HepG2 (cell line): ENCODE results near the gene KIAA0319L. TPM values are rescaled to one million over a fixed set of nuclear protein-coding genes. Genes with fewer than 3 reads are reported as not detected.
A peak's percentile ranks its signal among the peaks of the same experiment; 100 is the strongest.

ENCODE experiments used
- CAMTA2 ChIP-seq: sonication (generic); formaldehyde crosslinking; IDR thresholded peaks from 2 replicates; pipeline ENCODE4 v1.4.0; 2020; ENCODE audit warnings: mild to moderate bottlenecking, missing genetic modification reagents, borderline replicate concordance
- CBFB ChIP-seq: sonication (generic); formaldehyde crosslinking; IDR thresholded peaks from 2 replicates; pipeline ENCODE4 v1.4.0; 2020; ENCODE audit warnings: missing genetic modification reagents
- EP300 ChIP-seq, 3 experiments: sonication (generic) in 1 of 3; formaldehyde crosslinking in 1 of 3; IDR thresholded peaks; 2 replicates each; pipeline versions ENCODE4 v1.5.1 to v1.6.1; 2011 to 2020; ENCODE audit warnings: low read depth in 2 of 3, low read length in 2 of 3, borderline replicate concordance in 1 of 3, improper control_type of control experiment in 1 of 3, mild to moderate bottlenecking in 1 of 3, missing genetic modification reagents in 1 of 3, moderate library complexity in 1 of 3
- MEIS2 ChIP-seq: sonication (generic); formaldehyde crosslinking; IDR thresholded peaks from 2 replicates; pipeline ENCODE4 v1.9.0; 2021; ENCODE audit warnings: mild to moderate bottlenecking, missing genetic modification reagents
- MYC ChIP-seq: sonication (generic); formaldehyde crosslinking; IDR thresholded peaks from 2 replicates; pipeline ENCODE4 v1.9.0; 2021; ENCODE audit warnings: missing genetic modification reagents, borderline replicate concordance
- NBN ChIP-seq: fragments of 450-650 bp; conservative IDR thresholded peaks from 2 replicates; pipeline ENCODE4 v1.6.1; 2017
- PATZ1 ChIP-seq: sonication (generic); formaldehyde crosslinking; IDR thresholded peaks from 2 replicates; pipeline ENCODE4 v1.4.0; 2020; ENCODE audit warnings: missing genetic modification reagents
- SRSF9 ChIP-seq: fragments of 200-400 bp; formaldehyde crosslinking; IDR thresholded peaks from 2 replicates; pipeline ENCODE4 v1.6.1; 2018; ENCODE audit warnings: borderline replicate concordance, mild to moderate bottlenecking, low read depth, low read length; ENCODE audit not compliant: insufficient read depth, poor library complexity, severe bottlenecking
- ZMYM4 ChIP-seq: sonication (generic); formaldehyde crosslinking; IDR thresholded peaks from 2 replicates; pipeline ENCODE4 v1.8.1; 2023; ENCODE audit warnings: mild to moderate bottlenecking, missing genetic modification reagents
- ZNF142 ChIP-seq: sonication (generic); formaldehyde crosslinking; IDR thresholded peaks from 2 replicates; pipeline ENCODE4 v1.4.0; 2020; ENCODE audit warnings: missing genetic modification reagents
- ZNF234 ChIP-seq: sonication (generic); formaldehyde crosslinking; conservative IDR thresholded peaks from 2 replicates; pipeline ENCODE4 v1.5.1; 2020; ENCODE audit warnings: mild to moderate bottlenecking, missing genetic modification reagents
- ZNF367 ChIP-seq: sonication (generic); formaldehyde crosslinking; IDR thresholded peaks from 2 replicates; pipeline ENCODE4 v1.4.0; 2020; ENCODE audit warnings: missing genetic modification reagents, borderline replicate concordance
- ZNF546 ChIP-seq: sonication (generic); formaldehyde crosslinking; conservative IDR thresholded peaks from 2 replicates; pipeline ENCODE4 v1.8.1; 2023; ENCODE audit warnings: mild to moderate bottlenecking, missing genetic modification reagents
- ZNF687 ChIP-seq: sonication (generic); formaldehyde crosslinking; IDR thresholded peaks from 2 replicates; pipeline ENCODE4 v1.5.1; 2020; ENCODE audit warnings: mild to moderate bottlenecking, missing genetic modification reagents, moderate library complexity
- ZNF816 ChIP-seq: sonication (generic); formaldehyde crosslinking; IDR thresholded peaks from 2 replicates; pipeline ENCODE4 v1.8.0; 2022; ENCODE audit warnings: missing genetic modification reagents, mild to moderate bottlenecking, borderline replicate concordance
- ZNF891 ChIP-seq: sonication (generic); formaldehyde crosslinking; IDR thresholded peaks from 2 replicates; pipeline ENCODE4 v1.5.0; 2020; ENCODE audit warnings: mild to moderate bottlenecking, missing genetic modification reagents
- polyA plus RNA-seq, 8 experiments: library from polyadenylated mRNA; depleted of rRNA in 3 of 8; stranded (reverse) in 7 of 8; unstranded in 1 of 8; fragments of >200 nt; fragmentation: Illumina TruSeq in 4 of 8; extraction: Trizol in 4 of 8; gene quantifications; 2 replicates each; pipeline versions ENCODE4 v1.2.1 to v1.2.3, GENCODE V29; 2011 to 2016; ENCODE audit warnings: low read depth in 4 of 8, missing spikeins in 1 of 8, mixed read lengths in 1 of 8; ENCODE audit not compliant: insufficient read depth in 1 of 8
- total RNA-seq, 5 experiments: library from RNA; depleted of rRNA; stranded (reverse); fragments of >200 nt; fragmentation: Illumina TruSeq; extraction: Trizol; gene quantifications; 2 replicates each; pipeline ENCODE4 v1.2.3, GENCODE V29; 2016; ENCODE audit warnings: low read depth in 1 of 5

The KIAA0319L gene
- total and polyA plus RNA-seq, 2 of the 13 experiments (the other 11 are each of a cell fraction or from before 2014, with no cell fraction given): 33.4 to 82.6 TPM

- TF ChIP-seq MYC (CRISPR knock-in tag) (no peak), EP300 (IDR thresholded peaks at IDR 0.05; ENCODE audit: low read depth in 2 of 2, low read length in 2 of 2) (peak in 1 of 2 experiments; percentile 19; a peak in 1 of 4 replicates), EP300 (CRISPR knock-in tag; IDR thresholded peaks at IDR 0.05; ENCODE audit: borderline replicate concordance) (no peak), ZNF816 (CRISPR knock-in tag) (no peak), ZNF142 (CRISPR knock-in tag) (no peak), SRSF9 (no peak), ZMYM4 (CRISPR knock-in tag) (0 out of 2 replicates have a peak, but pooled peaks have one; percentile 15), NBN (no peak), ZNF891 (no peak), PATZ1 (CRISPR knock-in tag) (0 out of 2 replicates have a peak, but pooled peaks have one; percentile 14), ZNF234 (CRISPR knock-in tag) (no peak), MEIS2 (CRISPR knock-in tag) (no peak), ZNF546 (CRISPR knock-in tag) (no peak), ZNF687 (CRISPR knock-in tag) (no peak), CAMTA2 (CRISPR knock-in tag) (no peak), ZNF367 (CRISPR knock-in tag) (no peak), CBFB (CRISPR knock-in tag) (no peak)
Measured at GRCh38 chr1:35443768-35444518, 113.3 kb downstream of the KIAA0319L start (continued).
